ENCODE measurements around the gene GREM1. TPM values are rescaled to one million over a fixed set of nuclear protein-coding genes. Genes with fewer than 3 reads are reported as not detected.

GREM1 gene
- total RNA-seq, 1 experiment from 2014 or later = not detected

DNA sequence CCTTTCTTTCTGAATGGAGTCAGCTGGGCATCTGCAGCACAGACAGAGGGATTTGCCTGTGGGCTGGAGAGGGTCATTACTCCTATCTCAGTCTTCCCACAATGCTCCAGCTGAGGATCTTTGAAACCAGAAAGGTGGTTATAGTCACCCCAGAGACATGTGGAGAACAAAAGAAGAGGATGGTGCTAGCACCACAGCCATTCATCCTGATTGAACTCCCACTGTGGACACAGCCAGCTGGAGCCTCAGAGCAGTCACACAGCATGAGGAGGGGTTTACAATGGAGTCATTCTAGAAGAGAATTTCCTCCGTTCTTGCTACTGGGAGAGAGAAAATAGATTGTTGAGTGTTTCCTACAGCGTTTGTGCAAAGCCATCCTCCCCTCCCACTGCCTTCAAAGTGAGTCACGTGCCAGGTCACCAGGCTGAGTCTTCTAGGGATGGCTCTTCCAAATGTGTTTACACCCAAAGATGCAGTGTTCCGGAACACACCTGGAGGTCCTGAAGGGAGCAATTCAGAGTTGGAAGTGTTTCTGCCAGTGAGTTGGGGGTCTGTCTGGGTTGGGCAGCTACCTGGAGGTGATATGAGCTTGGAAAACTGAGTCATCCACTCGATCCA lies 18.9 kb upstream of the GREM1 start:
- intact Hi-C loops (cut with micrococcal nuclease) = no loop called here

DNA sequence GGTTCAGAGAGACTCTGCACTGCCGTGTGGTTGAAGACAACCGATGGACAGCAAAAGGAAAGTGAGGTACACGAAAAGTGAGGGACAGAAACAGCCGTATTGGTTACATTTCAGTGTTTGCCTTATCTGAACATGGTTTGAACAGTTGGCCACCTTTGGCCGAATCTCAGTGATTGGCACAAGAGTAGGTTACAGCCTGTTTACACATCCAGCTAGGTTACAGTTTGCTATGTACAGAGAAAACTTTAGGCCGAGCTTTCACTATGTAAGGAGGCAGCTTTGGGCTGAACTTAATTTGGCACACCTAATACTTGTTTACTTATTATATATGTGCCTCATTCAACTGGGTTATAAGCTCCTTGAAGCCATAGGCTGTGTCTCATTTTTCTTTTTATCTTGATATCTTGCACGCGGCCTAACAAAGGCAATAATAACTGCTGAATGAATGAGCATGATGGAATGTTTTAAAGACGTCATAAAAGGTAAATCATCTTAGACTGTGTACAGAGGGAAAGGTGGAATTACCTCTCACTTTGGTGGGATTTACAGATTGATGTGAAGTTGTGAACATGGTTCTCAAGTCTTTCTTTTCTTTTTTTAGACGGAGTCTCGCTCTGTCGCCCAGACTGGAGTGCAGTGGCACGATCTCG lies 17.2 kb upstream of the GREM1 start:
- peaks cover 18% of the 10 kb centered on the region for H3K4me1 Mint-ChIP-seq (ENCODE audit: insufficient read depth, unreplicated experiment)
- no peak for DNase-seq (ENCODE audit: unreplicated experiment)
- no peaks in the 10 kb centered on the region for H3K9me3 Mint-ChIP-seq (ENCODE audit: unreplicated experiment)
- TF ChIP-seq, protein P1, sequence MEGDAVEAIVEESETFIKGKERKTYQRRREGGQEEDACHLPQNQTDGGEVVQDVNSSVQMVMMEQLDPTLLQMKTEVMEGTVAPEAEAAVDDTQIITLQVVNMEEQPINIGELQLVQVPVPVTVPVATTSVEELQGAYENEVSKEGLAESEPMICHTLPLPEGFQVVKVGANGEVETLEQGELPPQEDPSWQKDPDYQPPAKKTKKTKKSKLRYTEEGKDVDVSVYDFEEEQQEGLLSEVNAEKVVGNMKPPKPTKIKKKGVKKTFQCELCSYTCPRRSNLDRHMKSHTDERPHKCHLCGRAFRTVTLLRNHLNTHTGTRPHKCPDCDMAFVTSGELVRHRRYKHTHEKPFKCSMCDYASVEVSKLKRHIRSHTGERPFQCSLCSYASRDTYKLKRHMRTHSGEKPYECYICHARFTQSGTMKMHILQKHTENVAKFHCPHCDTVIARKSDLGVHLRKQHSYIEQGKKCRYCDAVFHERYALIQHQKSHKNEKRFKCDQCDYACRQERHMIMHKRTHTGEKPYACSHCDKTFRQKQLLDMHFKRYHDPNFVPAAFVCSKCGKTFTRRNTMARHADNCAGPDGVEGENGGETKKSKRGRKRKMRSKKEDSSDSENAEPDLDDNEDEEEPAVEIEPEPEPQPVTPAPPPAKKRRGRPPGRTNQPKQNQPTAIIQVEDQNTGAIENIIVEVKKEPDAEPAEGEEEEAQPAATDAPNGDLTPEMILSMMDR (IDR thresholded peaks at IDR 0.05; ENCODE audit: unreplicated experiment) = no peak
- intact Hi-C loops (cut with micrococcal nuclease) = no loop called here
- H3K27me3 Mint-ChIP-seq (ENCODE audit: insufficient read depth, unreplicated experiment) = no peaks in the 10 kb centered on the region
- ChIA-PET POLR2A (no interaction called here), CTCF (interaction anchor here (0.7 to 1.0 kb wide), 2 partner anchors 10 to 37 kb away, joined by 3 read pairs; no protein-coding TSS in a partner anchor)
- BruUV-seq (replicated peaks) = no TSS peak
- no peak overlapping the region for H3K4me3 Mint-ChIP-seq (ENCODE audit: unreplicated experiment)
- peaks cover 7% of the 10 kb centered on the region for H3K36me3 Mint-ChIP-seq (ENCODE audit: insufficient read depth, unreplicated experiment)
- H3K27ac Mint-ChIP-seq (ENCODE audit: low read depth, unreplicated experiment) = peak overlapping the region; percentile 77

More for the DNA sequence above, 18.9 kb upstream of the GREM1 start:
- no peak overlapping the region for H3K27ac Mint-ChIP-seq (ENCODE audit: low read depth, unreplicated experiment)
- H3K36me3 Mint-ChIP-seq (ENCODE audit: insufficient read depth, unreplicated experiment) = peaks cover 7% of the 10 kb centered on the region
- ChIA-PET CTCF (no interaction called here), POLR2A (no interaction called here)
- TF ChIP-seq, protein P1 (IDR thresholded peaks at IDR 0.05; ENCODE audit: unreplicated experiment) = no peak
- no TSS peak for BruUV-seq (replicated peaks)
- no peak overlapping the region for H3K4me3 Mint-ChIP-seq (ENCODE audit: unreplicated experiment)
- no peaks in the 10 kb centered on the region for H3K27me3 Mint-ChIP-seq (ENCODE audit: insufficient read depth, unreplicated experiment)
- no peak for DNase-seq (ENCODE audit: unreplicated experiment)
- peaks cover 6% of the 10 kb centered on the region for H3K4me1 Mint-ChIP-seq (ENCODE audit: insufficient read depth, unreplicated experiment)
- no peaks in the 10 kb centered on the region for H3K9me3 Mint-ChIP-seq (ENCODE audit: unreplicated experiment)

DNA sequence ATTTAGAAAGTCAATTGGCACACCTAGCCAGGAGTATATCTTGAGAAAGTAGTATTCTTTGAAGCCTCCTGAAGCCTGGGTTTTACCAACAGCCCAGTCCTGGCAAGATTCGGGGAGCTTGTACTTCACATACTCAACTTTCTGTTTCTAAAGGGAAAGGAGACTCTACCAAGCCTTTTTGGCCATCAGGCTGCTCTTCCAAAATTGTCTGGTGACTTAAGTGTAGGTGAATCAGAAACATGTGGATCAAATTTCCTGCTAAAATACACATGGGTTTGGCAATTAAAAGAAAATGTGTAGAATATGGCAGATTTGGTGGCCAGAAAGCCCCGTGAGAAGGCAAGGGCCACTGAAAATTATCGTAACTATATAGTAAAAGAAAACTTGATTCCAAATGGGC lies 15.9 kb upstream of the GREM1 start:
- POLR2A ChIA-PET = interaction anchor here (0.8 kb wide), 1 partner anchor 22 kb away, joined by 3 read pairs; no protein-coding TSS in a partner anchor
- intact Hi-C loops (cut with micrococcal nuclease) = no loop called here
- CTCF ChIA-PET = no interaction called here
- no peak for DNase-seq (ENCODE audit: unreplicated experiment)
- no TSS peak for BruUV-seq (replicated peaks)
- TF ChIP-seq, protein P1 (IDR thresholded peaks at IDR 0.05; ENCODE audit: unreplicated experiment) = no peak
- Mint-ChIP-seq H3K27ac (ENCODE audit: low read depth, unreplicated experiment) (peak overlapping the region; percentile 77), H3K4me1 (ENCODE audit: insufficient read depth, unreplicated experiment) (peaks cover 31% of the 10 kb centered on the region), H3K9me3 (ENCODE audit: unreplicated experiment) (no peaks in the 10 kb centered on the region), H3K36me3 (ENCODE audit: insufficient read depth, unreplicated experiment) (peaks cover 7% of the 10 kb centered on the region), H3K4me3 (ENCODE audit: unreplicated experiment) (no peak overlapping the region), H3K27me3 (ENCODE audit: insufficient read depth, unreplicated experiment) (no peaks in the 10 kb centered on the region)

DNA sequence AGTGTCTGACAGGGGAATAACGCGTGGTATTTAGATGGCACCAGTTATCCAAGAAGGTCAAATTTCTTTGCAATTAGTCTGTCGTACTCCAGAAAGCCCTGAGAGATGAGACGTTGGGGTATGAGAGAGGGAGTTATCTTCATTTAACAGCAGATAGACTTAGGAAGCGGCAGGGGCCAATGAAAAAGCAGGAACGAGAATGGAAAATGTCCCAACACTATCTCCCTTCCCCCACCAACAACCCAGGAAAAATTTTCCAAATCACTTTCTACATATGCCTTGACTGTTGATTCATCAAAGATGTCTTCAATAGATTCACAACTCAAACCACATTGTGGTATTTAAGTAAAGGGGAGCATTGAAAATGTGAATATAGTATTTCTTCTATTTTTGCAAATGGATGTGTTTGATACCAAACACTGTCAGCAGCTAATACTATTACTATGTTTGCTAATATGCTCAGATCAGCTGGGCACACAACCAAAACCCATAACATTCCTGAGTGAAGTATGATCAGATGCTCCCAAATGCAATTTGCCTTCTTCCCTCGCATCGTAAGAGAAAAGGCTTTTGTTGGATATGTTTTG lies 13.3 kb upstream of the GREM1 start:
- no TSS peak for BruUV-seq (replicated peaks)
- ChIA-PET POLR2A (interaction anchor here (0.6 to 1.0 kb wide), 2 partner anchors 12 to 347 kb away, joined by 3 read pairs; no protein-coding TSS in a partner anchor), CTCF (interaction anchor here (1.2 to 2.0 kb wide), 2 partner anchors 23 to 42 kb away, joined by 4 to 7 read pairs; no protein-coding TSS in a partner anchor)
- Mint-ChIP-seq H3K36me3 (ENCODE audit: insufficient read depth, unreplicated experiment) (peaks cover 7% of the 10 kb centered on the region), H3K4me1 (ENCODE audit: insufficient read depth, unreplicated experiment) (peaks cover 37% of the 10 kb centered on the region), H3K27ac (ENCODE audit: low read depth, unreplicated experiment) (no peak overlapping the region), H3K4me3 (ENCODE audit: unreplicated experiment) (no peak overlapping the region), H3K27me3 (ENCODE audit: insufficient read depth, unreplicated experiment) (no peaks in the 10 kb centered on the region), H3K9me3 (ENCODE audit: unreplicated experiment) (no peaks in the 10 kb centered on the region)
- DNase-seq (ENCODE audit: unreplicated experiment) = no peak
- TF ChIP-seq, protein P1 (IDR thresholded peaks at IDR 0.05; ENCODE audit: unreplicated experiment) = no peak
- intact Hi-C loops (cut with micrococcal nuclease) = no loop called here
